ENCODE data around the gene RNF207. TPM values are rescaled to one million over a fixed set of nuclear protein-coding genes. Genes with fewer than 3 reads are reported as not detected.

Gene RNF207
- total RNA-seq, 1 experiment from 2014 or later: 95.4 TPM

- CTCF ChIA-PET: no interaction called here
- DNase-seq: no peak
- no peaks in the 10 kb centered on the region for H4K20me1 ChIP-seq (ENCODE audit: low read length)
These were observed 29.1 kb upstream of the RNF207 start for GRCh38 chr1:6176779-6177178.

GRCh38 chr1:6177681-6178380 lies 28.1 kb upstream of the RNF207 start:
- no peak overlapping the region for H3K27ac ChIP-seq (ENCODE audit: low read length)
- no peaks in the 10 kb centered on the region for H3K36me3 ChIP-seq (ENCODE audit: low read depth, low read length)
- H3K9me2 ChIP-seq (replicated peaks; ENCODE audit: low read length): no peaks in the 10 kb centered on the region
- no peaks in the 10 kb centered on the region for H4K20me1 ChIP-seq (ENCODE audit: low read length)
- ChIA-PET POLR2A (ENCODE audit: unreplicated experiment) (no interaction called here), CTCF (no interaction called here)
- no peak for ATAC-seq
- no peaks in the 10 kb centered on the region for H3K9me3 ChIP-seq (ENCODE audit: low read length)
- H3F3A ChIP-seq (ENCODE audit: low read length, unreplicated experiment): peaks cover 8% of the 10 kb centered on the region
- no peak overlapping the region for H3K4me3 ChIP-seq (ENCODE audit: low read length)
- intact Hi-C loops (cut with micrococcal nuclease): no loop called here
- no peaks in the 10 kb centered on the region for H3K79me2 ChIP-seq (ENCODE audit: low read length)
- no TSS peak for BruUV-seq (replicated peaks)
- DNase-seq: no peak
- no peak overlapping the region for H3K4me2 ChIP-seq (ENCODE audit: low read length)
- no peak overlapping the region for H2AFZ ChIP-seq (ENCODE audit: low read length)
- no peak overlapping the region for H3K9ac ChIP-seq (ENCODE audit: low read length)
- H3K4me1 ChIP-seq (ENCODE audit: insufficient read depth, low read length): peaks cover 3% of the 10 kb centered on the region; the same call in 1 of the 2 replicates
- H3K27me3 ChIP-seq (ENCODE audit: low read length): peaks cover 26% of the 10 kb centered on the region
- no peak for TF ChIP-seq CTCF (conservative IDR thresholded peaks at IDR 0.05; ENCODE audit: low read depth, low read length)
- no peak for TF ChIP-seq EZH2phosphoT487 (IDR thresholded peaks at IDR 0.05; ENCODE audit: borderline replicate concordance, low read length)
- no peak for TF ChIP-seq EZH2 (IDR thresholded peaks at IDR 0.05; ENCODE audit: low read length, unreplicated experiment)

More at GRCh38 chr1:6176779-6177178, 29.1 kb upstream of the RNF207 start:
- Histone ChIP-seq H3F3A (ENCODE audit: low read length, unreplicated experiment) (peaks cover 3% of the 10 kb centered on the region), H3K9ac (ENCODE audit: low read length) (no peak overlapping the region), H3K4me2 (ENCODE audit: low read length) (no peak overlapping the region), H3K27me3 (ENCODE audit: low read length) (peaks cover 26% of the 10 kb centered on the region), H2AFZ (ENCODE audit: low read length) (no peak overlapping the region), H3K4me3 (ENCODE audit: low read length) (no peak overlapping the region), H3K9me2 (replicated peaks; ENCODE audit: low read length) (no peaks in the 10 kb centered on the region), H3K36me3 (ENCODE audit: low read depth, low read length) (no peaks in the 10 kb centered on the region), H3K79me2 (ENCODE audit: low read length) (no peaks in the 10 kb centered on the region), H3K27ac (ENCODE audit: low read length) (no peak overlapping the region), H3K9me3 (ENCODE audit: low read length) (no peaks in the 10 kb centered on the region), H3K4me1 (ENCODE audit: insufficient read depth, low read length) (peaks cover 9% of the 10 kb centered on the region)
- intact Hi-C loops (cut with micrococcal nuclease): no loop called here
- POLR2A ChIA-PET (ENCODE audit: unreplicated experiment): no interaction called here
- no peak for TF ChIP-seq EZH2phosphoT487 (IDR thresholded peaks at IDR 0.05; ENCODE audit: borderline replicate concordance, low read length)
- TF ChIP-seq EZH2 (IDR thresholded peaks at IDR 0.05; ENCODE audit: low read length, unreplicated experiment): no peak
- TF ChIP-seq CTCF (conservative IDR thresholded peaks at IDR 0.05; ENCODE audit: low read depth, low read length): no peak
- BruUV-seq (replicated peaks): no TSS peak
- ATAC-seq: no peak

Measured in PC-3 (cell line).